Measurements from ENCODE around the gene SKI.

Gene SKI

DNA sequence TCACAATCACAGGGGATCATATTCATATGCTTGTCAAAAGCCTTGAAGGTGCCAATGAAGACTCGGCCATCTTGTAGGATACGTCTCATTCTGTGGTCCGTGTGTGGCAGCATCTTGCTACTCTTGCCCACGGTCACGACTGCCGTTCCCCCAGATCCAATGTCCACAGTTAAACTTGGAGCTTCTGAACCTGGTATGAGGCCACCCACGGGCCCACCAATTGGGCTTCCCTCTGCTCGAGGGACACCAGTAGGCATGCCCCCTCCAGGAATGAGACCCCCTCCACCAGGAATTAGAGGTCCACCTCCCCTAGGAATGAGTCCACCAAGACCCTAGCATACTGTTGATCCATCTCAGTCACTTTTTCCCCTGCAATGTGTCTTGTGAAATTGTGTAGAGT lies 123.6 kb downstream of the SKI start:
- DNase-seq (ENCODE audit: low read depth, low spot score): no peak

DNA sequence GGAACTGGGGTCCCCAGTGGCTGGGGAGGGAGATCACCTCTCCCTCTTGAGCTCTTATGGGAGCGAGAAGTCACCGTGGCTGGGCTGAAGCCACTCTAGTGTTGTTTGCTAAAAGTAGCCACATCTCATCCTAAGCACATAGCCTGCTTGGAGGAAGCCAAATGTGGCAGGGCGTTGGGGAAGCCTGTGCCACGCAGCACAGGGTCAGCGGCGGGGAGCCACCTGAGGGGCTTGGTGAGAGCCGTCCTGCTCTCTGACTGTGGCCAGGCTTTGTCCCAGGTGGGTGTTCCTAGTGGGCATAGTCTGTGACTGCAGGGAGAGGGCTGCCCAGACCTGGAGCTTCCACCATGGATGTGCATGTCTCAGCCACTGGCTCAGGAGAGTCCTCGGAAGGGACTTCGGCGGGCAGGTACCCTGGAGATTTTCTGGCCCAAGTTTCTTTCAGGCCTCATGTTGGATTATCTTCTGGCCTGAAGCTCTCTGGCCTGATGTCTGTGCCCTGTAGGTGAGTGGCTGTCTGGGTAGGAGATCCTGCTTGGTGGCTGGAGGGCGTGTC lies 124.3 kb downstream of the SKI start:
- DNase-seq (ENCODE audit: low read depth, low spot score): no peak

DNA sequence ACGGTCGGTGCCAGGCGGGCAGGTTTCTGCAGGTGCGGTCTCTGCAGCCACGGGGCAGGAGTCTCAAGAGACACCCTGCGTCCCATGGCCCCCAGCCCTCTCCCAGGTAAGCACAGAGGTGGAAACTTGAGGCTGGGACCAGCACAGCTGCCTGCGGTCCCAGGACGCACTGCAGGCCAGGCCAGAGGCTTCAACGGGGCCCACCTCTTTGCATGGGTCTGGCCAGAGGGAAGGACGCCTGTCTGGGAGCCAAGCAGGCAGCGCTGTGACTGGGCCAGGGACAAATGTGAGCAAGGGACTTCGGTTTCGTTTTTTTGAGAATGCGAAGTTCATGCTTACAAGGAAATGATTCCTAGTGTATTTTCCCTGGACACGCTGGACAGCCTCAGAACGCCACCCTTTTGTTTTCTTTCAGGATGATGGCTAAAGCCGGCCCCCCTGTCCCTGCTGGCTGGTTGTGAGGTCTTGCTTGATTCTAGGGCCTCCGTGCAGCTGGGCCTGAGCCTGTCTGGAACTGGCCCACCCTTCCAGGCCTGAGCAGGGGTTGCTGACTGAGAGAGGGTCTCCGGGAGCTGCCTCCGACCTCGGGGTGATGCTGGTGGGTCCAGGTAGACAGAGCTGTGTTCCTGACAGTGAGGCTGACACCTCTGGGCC lies 124.9 kb downstream of the SKI start:
- no peak for DNase-seq (ENCODE audit: low read depth, low spot score)

DNA sequence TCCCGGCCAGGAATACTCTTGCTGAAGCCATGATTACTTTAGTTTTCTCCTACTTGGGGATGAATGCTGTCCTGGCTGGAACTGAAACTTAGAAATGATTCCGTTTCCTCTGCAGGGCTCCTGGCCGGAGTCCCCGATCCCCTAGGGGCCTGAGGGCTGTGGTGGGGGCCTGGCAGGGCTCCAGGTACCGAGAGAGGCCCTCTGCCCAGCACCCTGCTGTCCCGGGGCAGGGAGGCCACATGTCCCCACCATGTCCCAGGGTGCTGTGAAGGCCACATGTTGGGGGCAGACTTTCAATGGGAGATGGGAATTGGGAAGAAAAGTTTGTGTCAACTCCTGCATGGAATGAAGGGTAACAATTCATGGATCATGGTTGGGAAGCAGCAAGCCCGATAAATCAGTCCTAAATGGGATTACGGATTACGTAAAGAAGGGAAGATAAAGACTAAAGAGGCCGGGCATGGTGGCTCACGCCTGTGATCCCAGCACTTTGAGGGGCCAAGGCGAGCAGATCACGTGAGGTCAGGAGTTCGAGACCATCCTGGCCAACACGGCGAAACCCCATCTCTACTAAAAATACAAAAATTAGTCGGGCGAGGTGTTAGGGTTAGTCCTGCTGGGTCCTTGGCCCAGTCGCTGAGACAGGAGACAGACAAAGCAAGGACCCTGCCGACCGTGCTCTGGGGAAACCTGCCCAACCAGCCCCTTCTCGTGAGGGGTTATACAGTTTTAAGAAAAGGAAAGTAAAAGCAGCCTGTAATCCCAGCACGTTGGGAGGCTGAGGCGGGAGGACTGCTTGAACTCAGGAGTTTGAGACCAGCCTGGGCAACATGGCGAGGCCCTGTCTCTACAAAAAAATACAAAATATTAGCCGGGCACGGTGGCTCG lies 125.7 kb downstream of the SKI start:
- no peak for DNase-seq (ENCODE audit: low read depth, low spot score)

DNA sequence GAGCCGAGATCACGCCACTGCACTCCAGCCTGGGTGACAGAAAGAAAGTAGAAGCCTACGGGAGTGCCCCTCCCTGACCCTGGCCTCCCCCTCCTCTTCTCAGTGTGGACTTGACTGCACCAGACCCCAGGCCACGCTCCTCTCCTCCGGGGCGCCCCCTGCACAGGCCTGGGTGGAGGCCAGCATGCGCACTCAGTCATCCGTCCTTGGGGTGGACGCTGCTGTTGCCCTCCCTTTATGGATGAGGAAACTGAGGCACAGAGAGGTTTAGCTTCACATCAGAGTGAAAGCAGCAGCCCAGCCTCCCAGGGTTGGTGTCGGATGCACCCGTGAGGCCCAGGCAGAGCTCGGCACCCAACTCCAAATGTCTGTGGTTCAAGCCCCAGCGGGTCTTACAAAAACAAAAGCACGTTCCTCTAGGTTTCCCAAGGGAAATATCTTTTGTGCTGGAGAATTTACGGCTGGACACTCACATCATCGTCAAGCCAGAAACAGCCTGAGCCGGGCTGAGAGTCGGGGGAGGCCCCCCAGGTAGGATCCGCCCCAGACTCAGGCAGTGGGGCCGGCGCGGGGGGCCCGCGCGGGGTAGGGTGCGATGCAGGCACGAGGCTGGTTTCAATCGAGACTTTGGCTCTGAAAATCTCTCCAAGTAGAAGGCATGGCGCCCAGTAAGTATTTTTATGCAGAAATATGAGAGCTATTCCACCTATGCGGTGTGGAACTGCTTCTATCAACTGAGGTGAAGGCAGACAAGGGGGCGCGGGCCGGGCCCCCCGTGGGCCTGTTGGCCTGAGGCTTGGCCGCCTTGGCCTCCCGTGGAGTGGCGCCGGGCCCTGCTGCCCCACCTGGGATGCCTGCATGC lies 126.6 kb downstream of the SKI start:
- DNase-seq (ENCODE audit: low read depth, low spot score): no peak

DNA sequence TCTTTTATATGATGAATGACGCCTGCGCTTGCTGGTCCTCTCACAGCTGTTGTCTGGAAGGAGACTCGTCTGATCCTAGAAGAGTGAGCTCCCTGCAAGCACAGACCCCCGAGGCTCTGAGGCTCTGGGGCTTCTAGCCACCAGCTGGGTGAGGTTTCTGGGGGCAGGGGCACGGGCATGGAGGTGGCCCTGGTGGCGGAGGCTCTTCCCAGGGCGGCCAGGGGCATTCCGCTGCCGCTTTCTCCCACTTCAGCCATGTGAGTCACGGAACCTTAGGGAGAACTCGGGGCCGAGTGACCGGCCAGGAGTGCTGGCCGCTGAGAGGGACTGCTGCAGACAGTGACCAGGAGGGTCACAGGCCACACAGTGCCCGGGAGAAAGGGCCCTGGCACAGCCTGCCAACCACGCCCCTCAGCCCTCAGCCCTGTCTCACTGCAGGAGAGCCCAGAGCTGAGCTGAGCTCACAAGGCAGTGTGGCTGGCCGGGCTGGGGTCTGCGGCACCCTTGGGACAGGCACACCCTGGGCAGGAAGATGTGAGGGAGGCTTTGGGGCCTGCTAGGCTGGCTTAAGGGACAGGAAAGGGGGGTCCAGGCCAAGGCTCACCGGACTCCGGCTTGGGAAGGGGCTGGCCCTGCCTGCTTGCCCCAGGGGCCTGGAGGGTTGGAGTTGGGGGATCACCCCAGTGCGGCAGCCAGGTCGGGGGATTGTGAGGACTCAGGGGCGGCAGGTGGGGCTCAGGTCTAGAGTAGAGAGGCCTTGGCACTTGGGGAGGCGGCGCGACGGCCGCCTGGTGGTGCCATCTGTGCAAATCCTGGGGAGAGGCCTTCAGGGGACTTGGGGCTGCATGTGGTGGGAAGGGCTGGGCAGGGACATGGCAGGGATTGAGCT lies 127.5 kb downstream of the SKI start:
- DNase-seq (ENCODE audit: low read depth, low spot score): no peak

DNA sequence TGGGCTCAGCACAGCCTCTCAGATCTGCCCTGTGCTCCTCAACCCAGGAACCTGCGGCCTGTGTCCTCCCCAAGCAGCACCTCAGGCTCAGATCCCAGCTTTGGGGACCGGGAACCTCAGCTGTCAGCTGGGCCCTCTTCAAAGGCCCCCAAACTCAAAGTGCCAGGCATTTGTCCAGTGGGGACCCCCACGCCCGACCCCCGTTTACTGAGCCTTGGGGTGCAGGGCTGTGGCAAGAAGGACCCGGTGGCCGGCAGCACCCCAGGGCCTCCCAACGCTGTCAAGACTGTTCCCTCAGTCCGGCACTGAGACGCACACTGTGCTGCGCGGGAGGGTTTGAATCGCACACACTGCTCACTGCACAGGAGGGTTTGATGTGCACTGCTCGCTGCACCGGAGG lies 128.3 kb downstream of the SKI start:
- DNase-seq (ENCODE audit: low read depth, low spot score): no peak

DNA sequence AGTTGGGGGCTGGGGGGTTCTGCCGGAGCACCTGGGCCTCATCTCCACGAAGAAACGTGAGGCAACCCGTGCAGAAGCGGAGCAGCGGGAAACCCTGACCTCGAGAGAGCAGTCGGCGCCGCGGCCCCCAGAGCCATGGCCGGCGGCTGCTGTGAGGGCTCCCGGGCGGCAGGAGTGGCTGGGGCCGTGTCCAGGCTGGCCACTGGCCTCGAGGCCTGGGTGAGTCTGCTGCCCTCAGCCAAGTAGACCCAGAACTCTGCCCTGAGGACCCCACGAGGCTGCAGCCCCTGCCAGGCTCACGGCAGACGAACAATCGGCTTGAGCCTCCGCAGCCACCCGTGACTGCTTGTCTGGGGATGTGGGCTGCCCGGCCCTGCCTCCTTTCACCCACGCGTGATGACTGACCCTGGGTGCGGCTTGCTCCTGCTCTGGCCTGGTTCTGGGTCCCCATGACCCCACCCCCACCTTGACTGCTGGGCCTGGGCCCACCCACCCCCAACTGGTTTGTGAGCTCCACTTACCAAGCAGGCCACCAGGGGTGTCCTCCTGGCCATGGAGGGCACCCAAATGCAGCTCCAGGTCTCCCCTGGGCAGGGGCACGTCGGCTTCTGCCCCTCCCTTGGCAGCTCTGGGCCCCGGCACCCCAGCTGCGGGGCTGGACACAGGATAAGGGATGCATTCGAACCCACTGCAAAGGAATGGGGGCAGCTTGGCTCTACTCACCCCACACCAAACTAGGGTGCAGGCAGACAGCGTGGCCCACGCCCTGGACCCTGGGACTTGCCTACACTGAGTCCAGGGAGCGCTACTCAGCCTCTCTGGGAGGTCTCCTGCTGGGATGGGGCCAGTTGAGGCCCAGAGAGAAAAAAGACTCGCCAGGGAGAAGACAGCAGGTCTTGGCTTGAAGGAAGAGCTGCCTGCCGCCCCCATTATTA lies 129.1 kb downstream of the SKI start:
- DNase-seq (ENCODE audit: low read depth, low spot score): no peak

DNA sequence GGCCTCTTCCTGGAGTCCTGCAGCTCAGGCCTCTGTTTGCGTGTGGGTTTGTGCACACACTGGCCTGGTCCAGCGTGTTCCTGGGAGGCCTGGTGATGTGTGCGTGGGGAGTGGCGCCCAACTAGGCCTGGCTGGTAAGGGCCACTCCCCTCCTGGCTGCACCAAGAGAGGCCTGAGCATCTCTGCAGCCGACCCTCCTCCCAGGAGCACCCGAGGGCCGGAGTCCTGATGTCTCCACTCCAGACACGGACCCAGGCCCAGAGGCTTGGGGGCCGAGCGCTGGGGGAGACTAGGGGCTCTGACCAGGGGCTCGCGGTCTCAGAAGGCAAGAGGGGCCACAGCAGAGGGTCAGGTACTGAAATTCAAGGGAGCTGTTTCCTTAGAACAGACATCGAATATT lies 130.0 kb downstream of the SKI start:
- DNase-seq (ENCODE audit: low read depth, low spot score): no peak

DNA sequence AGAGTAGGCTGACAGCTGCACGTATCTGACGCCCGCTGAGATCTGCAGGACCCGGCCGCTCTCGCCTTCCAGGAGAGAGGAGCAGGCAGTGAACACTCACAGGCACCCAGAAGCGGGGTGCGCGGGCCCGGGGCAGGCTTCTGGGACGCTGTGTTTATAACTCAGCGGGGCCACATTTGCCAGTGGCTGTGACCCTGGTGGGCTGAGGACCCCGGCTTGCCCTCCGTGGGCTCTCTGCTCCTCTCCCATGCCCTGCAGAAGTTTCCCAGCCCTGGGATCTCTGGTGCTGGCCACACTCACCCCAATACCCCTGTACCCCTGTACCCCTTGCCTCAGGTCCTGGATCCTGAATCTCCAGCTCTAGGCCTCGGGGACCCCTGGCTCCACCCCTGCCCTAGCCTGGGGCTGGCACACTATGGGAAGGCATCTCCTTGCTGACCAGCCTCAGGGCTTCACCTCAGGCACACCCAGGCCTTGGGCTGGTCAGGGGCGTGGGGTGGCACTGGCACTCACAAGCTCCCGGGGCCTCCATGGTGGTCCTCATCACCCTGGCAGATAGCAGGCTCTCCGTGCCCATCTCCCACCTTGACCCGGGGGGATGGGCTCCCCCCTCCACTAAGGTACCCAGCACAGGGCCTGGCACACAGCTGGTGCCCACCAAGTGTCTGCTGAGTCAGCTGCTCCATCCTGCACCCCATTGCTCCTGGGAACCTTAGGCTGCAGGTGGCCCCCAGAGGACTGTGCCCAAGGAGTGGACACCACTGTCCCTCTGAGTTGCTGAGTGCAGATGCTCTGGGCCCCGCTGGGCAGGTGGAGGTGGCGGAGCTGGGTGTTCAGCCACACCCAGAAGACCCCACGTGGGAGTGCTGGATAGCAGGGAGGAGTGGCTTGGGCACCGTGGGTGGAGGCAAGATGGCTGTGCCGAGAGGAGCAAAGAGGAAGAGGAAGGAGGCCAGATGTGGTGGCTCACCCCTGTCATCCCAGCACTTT lies 130.8 kb downstream of the SKI start:
- DNase-seq (ENCODE audit: low read depth, low spot score): no peak
